ENCODE results near the gene DACT3. TPM values are rescaled to one million over a fixed set of nuclear protein-coding genes. Genes with fewer than 3 reads are reported as not detected.
A peak's percentile ranks its signal among the peaks of the same experiment; 100 is the strongest.

DACT3 gene
- 6.4 TPM for polyA plus RNA-seq (2013, experiment 1 of 2; ENCODE audit: insufficient read length)
- polyA plus RNA-seq (2013, experiment 2 of 2; ENCODE audit: insufficient read length) = 10.9 TPM

GRCh38 chr19:46661020-46661731 is at the start of gene DACT3:
Gene DACT3, minus strand, starts transcription at chr19:46661182. Its CDS starts 118 bp downstream, at chr19:46661064.
- DNase-seq = peak; percentile 99

GRCh38 chr19:46710687-46711086 is 49.7 kb upstream of the DACT3 start:
- DNase-seq = no peak

GRCh38 chr19:46704379-46705076 is 43.5 kb upstream of the DACT3 start:
- peak; percentile 41 for DNase-seq

DNA sequence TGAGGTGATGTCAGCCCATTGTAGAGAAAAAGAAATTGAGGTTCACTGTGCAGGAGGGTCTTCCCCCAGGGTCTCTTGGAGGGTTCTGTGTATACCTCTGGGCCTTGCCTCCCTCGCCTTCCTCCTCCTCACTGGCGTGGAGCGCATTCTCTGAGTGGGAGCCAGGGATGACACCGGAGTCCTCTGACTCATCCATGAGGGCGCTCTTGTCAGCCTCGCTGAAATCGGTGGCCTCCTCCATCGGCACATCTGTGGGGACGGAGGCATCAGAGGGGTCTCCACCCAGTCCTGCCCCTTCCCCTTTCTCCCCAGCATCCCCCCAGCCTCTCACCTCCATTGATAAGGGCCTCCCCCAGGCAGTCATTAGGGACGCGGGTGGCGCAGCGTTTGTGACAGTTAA is 39.7 kb upstream of the DACT3 start:
- no peak for DNase-seq

DNA sequence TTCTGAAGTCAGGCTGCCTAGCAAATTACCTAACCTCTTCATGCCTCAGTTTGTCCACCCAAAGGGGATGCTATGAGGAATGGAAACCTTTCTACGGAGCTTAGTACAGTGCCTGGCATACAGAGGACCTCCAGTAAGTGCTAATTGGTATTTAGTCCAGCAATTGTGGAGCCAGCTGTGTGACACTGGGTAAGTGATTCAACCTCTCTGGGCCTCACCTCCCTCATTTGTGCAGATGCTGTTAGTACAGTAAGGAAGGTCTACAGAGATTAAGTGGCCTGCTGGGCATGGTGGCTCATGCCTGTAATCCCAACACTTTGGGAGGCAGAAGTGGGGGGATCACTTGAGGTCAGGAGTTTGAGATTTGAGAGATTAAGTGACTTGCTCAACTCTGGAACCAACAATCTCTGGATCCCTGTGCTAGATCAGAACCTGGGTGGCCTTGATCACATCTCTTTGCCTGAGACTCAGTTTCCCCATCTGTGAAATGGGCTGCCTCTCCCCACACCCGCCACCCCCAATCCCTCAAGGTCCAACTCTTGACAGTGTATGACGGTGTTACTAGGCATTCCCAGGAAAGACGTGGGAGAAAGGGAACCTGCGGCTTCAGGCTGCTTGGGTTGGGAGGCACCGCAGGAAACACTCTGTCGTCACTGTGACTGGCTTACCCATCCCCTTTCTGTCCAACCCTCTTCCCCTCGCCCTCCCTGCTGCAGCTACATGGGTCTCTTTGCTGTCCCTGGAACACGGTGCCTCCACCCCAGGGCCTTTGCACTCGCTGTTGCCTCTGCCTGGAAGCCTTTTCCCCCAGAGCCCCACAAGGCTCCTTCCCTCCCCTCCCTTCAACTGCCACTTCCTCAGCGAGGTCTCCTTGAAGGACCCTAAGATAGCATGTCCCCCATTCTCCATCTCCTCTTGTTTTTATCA is 37.7 kb upstream of the DACT3 start:
- no peak for DNase-seq

DNA sequence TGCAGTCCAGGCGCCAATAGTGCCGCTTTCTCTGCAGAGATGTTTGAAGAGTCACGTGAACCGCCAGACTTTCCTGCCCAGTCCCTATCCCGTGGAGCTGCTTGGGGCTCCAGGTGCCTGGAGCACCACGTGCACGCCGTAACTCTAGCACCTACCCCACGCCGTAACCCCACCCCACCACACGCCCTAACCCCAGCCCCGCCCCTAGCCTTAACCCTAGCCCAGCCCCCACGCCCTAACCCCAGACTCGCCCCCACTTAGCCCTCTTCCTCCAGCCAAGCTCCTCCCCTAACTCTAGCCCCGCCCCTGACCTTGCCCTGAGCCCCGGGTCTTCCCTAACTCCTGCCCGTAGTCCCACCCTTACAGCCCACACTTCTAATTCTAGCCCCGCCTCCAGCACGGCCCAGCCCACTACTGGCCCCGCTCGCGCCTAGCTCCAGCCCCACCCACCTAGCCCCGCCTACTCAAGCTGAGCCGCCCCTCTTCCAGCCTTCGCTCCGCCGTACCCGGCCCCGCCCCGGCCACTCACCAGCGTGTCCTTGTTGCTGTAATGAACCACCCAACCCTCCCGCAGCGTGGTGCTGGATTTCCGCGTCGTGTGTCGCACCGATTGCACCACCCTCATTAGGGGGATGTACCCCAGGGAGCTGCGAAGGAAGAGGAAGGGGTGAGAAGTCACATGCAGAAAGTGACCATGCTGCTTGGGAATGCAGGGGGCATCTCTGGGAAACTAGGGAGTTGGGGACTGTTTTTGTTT is 36.4 kb upstream of the DACT3 start:
- DNase-seq = peak; percentile 79

DNA sequence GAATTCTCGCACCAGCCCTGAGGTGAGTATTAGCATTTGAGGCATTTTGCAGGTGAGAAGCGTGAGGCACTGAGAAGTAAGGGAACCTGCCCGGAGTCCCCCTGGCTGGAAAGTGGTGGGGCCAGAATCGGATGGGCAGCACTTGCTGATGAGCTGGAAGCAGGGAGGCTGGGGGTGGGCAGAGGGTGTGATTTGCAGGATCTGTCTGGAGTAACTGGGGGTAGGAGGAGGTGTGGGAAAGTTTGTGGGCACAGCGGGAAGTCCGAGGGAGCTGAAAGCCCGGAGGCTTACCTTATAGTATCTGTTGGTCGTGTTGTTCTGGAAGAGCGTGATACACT is 35.9 kb upstream of the DACT3 start:
- DNase-seq = no peak

DNA sequence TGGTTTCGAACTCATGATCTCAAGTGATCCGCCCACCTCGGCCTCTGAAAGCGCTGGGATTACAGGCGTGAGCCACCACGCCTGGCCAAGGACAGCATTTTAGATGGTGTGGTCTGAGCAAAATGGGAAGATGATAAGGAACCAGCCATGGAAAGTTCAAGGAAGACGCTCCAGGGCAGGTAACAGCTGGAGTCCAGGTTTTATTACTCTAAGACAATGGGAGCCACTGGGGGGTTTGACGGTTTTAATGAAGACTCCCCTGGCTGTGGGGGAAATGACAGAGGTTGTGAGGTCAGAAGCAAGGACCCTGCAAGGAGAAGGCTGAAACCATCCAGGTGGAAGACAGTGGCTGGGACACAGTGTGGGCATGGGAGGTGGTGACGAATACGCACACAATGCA is 35.1 kb upstream of the DACT3 start:
- no peak for DNase-seq

- no peak for DNase-seq
These were observed 32.8 kb upstream of the DACT3 start for GRCh38 chr19:46693760-46694159.

DNA sequence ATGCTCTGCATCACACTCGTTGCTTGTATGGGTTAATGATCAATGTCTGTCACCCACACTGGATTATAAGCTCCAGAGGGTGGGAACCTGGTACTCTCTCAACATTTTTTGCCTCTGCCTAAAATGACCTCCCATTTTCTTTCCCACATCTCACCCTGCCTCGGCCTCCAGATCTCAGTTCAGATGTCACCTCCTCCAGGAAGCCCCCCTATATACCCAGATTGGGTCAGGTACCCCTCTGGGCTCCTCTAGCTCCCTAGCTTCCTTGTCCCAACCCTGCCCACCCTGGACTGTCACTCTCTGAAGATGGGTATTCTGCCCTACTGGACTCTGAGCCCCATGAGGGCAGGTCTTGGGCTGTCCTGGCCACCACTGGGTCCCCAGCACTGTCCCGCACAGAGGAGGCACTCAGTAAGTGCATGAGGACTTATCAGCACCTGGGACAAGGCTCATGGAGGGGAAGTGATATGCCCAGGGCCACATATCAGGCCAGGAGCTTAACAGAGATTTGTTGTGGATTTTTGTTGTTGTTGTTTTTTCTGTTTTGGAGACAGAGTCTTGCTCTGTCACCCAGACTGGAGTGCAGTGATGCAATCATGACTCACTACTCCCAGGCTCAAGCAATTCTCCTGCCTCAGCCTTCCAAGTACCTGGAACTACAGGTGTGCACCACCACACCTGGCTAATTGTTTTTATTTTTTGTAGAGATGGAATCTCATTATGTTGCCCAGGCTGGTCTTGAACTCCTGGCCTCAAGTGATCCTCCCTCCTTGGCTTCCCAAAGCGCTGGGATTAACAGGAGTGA is 32.1 kb upstream of the DACT3 start:
- no peak for DNase-seq

- no peak for DNase-seq
These were observed 31.0 kb upstream of the DACT3 start for GRCh38 chr19:46691948-46692347.

- no peak for DNase-seq
These were observed 30.1 kb upstream of the DACT3 start for GRCh38 chr19:46691104-46691503.

DNA sequence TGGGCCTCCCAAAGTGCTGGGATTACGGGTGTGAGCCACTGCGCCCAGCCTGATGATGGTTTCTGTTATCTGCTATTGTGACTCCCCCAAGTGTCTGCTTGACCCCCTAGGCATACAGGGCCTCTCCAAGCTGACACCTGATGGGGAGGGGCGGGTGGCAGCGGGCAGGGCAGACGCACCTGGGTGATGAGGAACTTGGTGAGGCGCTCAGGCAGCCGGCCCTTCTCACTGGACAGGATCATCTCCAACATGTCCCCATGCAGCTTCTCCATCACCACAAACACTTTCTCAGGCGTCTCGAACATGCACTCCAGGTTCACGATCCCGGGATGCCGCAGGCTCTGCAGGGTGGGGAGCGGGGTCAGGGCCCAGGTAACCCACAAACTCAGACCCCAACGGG is 28.4 kb upstream of the DACT3 start:
- DNase-seq = no peak

DNA sequence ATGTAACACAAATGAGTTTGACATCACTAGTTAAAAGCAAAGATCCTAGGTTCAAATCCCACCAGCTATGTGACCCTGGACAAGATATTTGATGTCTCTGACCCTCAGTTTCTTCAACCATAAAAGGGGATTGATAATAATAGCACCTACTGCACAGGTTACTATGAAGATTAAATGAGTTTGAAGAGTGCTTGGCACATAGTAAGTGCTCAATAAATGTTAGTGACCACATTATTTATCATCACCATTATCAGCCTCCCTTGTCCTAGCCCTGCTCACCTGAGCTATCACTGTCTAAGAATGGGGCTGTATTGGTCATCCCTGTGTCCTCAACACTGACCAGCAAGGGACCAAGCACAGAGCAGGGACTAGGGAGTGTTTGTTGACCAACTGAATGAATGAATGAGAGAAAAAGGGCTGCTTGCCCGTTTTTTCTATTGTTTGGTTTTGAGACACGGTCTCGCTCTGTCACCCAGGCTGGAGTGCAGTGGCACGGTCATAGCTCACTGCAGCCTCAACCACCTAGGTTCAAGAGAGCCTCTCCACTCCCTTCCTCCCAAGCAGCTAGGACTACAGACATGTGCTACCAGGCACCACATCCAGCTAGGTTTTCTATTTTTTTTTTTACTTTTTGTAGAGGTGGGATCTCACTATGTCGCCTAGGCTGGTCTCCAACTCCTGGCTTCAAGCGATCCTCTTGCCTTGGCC is 26.6 kb upstream of the DACT3 start:
- DNase-seq = no peak

DNA sequence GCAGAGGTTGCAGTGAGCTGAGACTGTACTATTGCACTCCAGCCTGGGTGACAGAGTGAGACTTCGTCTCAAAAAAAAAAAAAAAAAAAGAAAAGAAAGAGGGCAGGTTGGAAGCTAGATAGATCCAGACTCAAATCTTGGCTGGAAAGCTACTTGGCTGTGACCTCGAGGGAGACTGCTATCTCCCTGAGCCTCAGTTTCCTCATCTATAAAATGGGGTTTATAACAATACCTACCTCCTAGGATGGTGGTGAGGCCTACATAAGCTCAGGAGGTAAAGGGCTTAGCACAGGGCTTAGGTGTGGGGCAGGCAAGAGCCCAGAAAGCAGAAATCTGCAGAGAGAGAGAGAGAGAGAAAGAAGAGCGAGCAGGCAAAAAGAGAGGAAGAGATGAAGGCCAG is 24.2 kb upstream of the DACT3 start:
- no peak for DNase-seq

DNA sequence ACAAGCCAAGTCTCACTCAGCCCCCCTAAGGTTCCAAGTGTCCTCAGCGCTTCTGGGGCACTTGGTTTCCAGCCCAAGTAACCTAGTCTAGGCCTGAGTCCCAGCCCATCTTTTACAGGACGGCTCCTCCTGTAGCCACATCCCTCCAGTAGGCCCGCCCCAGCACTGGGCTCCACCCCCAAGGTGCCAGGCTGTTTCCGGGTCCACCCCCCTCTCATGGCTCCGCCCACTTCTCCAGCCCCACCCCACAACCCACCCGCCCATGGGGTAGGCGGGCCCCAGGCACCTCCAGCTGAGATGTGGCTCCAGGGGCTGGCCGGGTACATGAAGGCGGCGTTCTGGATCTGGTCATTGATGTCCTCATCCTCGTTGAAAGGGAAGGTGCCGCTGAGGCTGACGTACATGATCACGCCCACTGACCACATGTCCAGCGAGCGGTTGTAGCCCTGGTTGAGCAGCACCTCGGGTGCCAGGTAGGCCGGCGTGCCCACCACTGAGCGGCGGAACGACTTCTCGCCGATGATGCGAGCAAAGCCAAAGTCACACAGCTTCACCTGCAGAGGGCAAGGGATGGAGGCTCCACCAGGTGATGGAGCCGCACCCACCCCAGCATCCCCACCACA is 17.2 kb upstream of the DACT3 start:
- peak; percentile 10 for DNase-seq

DNA sequence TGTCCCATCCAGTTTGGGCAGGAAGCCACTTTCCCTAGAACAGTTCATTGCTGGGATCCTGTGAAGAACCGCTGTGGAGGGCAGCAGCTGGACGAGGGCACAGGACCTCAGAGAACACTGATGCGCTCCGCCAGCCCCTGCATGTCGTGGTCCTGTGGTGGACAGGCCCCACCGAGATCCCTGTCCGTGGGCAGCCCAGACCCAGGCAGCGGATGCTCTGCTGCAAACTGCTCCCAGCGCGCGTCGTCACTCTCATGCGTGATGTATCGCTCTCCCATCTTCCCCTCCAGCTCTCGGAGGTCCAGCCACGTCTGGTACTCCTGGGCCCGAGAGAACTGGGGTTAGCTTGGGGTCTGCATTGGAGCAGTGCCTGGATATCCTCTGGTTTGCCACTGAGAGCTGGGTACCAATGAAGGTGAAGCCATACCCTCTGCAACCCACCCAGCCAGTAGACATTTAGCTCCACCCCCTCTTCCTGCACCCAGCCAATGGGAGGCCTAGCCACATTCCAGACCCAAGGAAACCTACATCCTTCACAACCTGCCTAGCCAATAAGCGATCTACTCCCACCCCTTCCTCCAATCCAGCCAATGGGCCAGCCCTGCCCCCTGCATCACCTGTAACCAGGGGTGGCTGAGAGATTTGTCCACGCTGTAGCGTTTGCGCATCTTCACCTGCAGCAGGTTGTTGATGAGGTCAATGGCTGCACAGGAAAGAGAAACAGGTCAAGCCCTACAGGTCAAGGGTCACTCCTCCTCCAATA is 13.6 kb upstream of the DACT3 start:
- peak; percentile 17 for DNase-seq

DNA sequence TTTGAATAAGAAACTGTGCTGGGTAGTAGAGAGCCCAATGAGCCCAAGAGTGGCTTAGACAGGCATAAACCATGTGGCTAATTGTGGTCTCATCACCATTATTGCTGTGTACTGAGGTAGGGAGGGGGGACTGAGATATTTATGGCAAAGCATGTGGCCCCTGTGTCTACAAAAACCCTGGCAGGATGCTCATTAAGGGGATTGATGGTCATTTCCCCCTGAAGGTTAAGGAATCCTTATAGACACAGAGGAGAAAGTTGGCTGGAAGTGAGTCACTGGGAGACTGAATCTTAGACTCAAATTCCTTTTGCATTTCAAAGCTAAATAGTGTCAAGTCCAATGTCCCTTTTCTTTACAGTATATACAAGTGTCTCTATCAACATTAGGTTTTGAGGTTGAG is 9.8 kb upstream of the DACT3 start:
- peak; percentile 63 for DNase-seq

GRCh38 chr19:46668662-46669061 is 7.7 kb upstream of the DACT3 start:
- no peak for DNase-seq

DNA sequence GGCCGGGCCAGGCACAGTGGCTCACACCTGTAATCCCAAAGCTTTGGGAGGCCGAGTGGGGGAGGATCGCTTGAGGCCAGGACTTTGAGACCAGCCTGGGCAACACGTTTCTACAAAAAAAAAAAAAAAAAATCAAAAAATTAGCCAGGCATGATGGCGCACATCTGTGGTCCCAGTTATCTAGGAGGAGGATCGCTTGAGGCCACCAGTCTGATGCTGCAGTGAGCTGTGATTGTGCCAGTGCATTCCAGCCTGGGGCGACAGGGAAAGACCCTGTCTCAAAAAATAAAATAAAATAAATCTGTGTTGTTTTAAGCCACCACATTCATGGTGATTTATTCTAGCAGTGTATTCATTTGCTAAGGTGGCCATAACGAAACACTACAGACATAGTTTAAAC is 4.1 kb upstream of the DACT3 start:
- DNase-seq = no peak
